WTC11 (cell line): ENCODE results near the gene SIT1. TPM values are rescaled to one million over a fixed set of nuclear protein-coding genes. Genes with fewer than 3 reads are reported as not detected.

Experiments
- ATAC-seq: fragments of 200-7000 bp; cut with Tn5 transposase; 2 replicates; pipeline ENCODE4 v1.10.0; 2021; ENCODE audit warnings: mild to moderate bottlenecking, moderate library complexity
- CTCF ChIA-PET: fragments of 300-600 bp; sonication (Branson Sonifier 250); formaldehyde crosslinking; loops from one replicate; lab custom pipeline; 2021; ENCODE audit warnings: antibody characterized with exemption; lab: Charles Lee
- POLR2A ChIA-PET: fragments of 350-600 bp; sonication (Branson Sonifier 250); formaldehyde crosslinking; loops from one replicate; lab custom pipeline; 2021; ENCODE audit warnings: antibody characterized with exemption; lab: Charles Lee
- DNase-seq: peaks from one replicate; pipeline ENCODE4 v3.0.0; 2021; ENCODE audit warnings: low spot score
- H3K27ac Mint-ChIP-seq: 2 replicates; pipeline ENCODE4 v1.8.0; 2021; ENCODE audit warnings: mixed read lengths
- H3K27me3 Mint-ChIP-seq: 2 replicates; pipeline ENCODE4 v1.8.0; 2021; ENCODE audit warnings: low read depth, mild to moderate bottlenecking, moderate library complexity, mixed read lengths
- H3K36me3 Mint-ChIP-seq: 2 replicates; pipeline ENCODE4 v1.8.0; 2021; ENCODE audit warnings: mixed read lengths
- H3K4me1 Mint-ChIP-seq: 2 replicates; pipeline ENCODE4 v1.8.0; 2022; ENCODE audit warnings: mixed read lengths
- H3K4me3 Mint-ChIP-seq: 2 replicates; pipeline ENCODE4 v1.8.0; 2021; ENCODE audit warnings: mild to moderate bottlenecking, moderate library complexity, mixed read lengths
- H3K9me3 Mint-ChIP-seq: 2 replicates; pipeline ENCODE4 v1.8.0; 2021; ENCODE audit warnings: mixed read lengths
- AFF4 ChIP-seq: sonication (generic); formaldehyde crosslinking; IDR thresholded peaks from 2 replicates; pipeline ENCODE4 v1.8.1; 2023; ENCODE audit warnings: mild to moderate bottlenecking, missing genetic modification reagents, borderline replicate concordance
- AR ChIP-seq: fragments of 250-450 bp; sonication (Bioruptor Pico); IDR thresholded peaks from 2 replicates; pipeline ENCODE4 v1.9.0; 2021; ENCODE audit warnings: mild to moderate bottlenecking
- ARID4B ChIP-seq: sonication (generic); formaldehyde crosslinking; IDR thresholded peaks from 2 replicates; pipeline ENCODE4 v1.8.0; 2023; ENCODE audit warnings: missing genetic modification reagents, mild to moderate bottlenecking, borderline replicate concordance
- CREM ChIP-seq: sonication (generic); formaldehyde crosslinking; IDR thresholded peaks from 2 replicates; pipeline ENCODE4 v1.8.1; 2022; ENCODE audit warnings: mild to moderate bottlenecking, missing genetic modification reagents, moderate library complexity
- E2F1 ChIP-seq: sonication (generic); formaldehyde crosslinking; IDR thresholded peaks from 2 replicates; pipeline ENCODE4 v1.8.0; 2022; ENCODE audit warnings: mild to moderate bottlenecking, missing genetic modification reagents
- E2F5 ChIP-seq: sonication (generic); formaldehyde crosslinking; IDR thresholded peaks from 2 replicates; pipeline ENCODE4 v1.8.1; 2022; ENCODE audit warnings: mild to moderate bottlenecking, moderate library complexity, missing genetic modification reagents
- FOXK1 ChIP-seq: sonication (generic); formaldehyde crosslinking; IDR thresholded peaks from 2 replicates; pipeline ENCODE4 v1.8.0; 2022; ENCODE audit warnings: mild to moderate bottlenecking, moderate library complexity, missing genetic modification reagents
- FOXP1 ChIP-seq: sonication (generic); formaldehyde crosslinking; IDR thresholded peaks from 2 replicates; pipeline ENCODE4 v1.8.0; 2022; ENCODE audit warnings: missing genetic modification reagents, mild to moderate bottlenecking, moderate library complexity, borderline replicate concordance
- NR1H2 ChIP-seq: sonication (generic); formaldehyde crosslinking; IDR thresholded peaks from 2 replicates; pipeline ENCODE4 v1.9.0; 2021; ENCODE audit warnings: mild to moderate bottlenecking, moderate library complexity, missing genetic modification reagents
- SMAD4 ChIP-seq: sonication (generic); formaldehyde crosslinking; IDR thresholded peaks from 2 replicates; pipeline ENCODE4 v1.8.0; 2022; ENCODE audit warnings: mild to moderate bottlenecking, missing genetic modification reagents
- SP1 ChIP-seq: sonication (generic); formaldehyde crosslinking; conservative IDR thresholded peaks from 2 replicates; pipeline ENCODE4 v1.8.1; 2022; ENCODE audit warnings: missing genetic modification reagents
- TCF7 ChIP-seq: sonication (generic); formaldehyde crosslinking; IDR thresholded peaks from 2 replicates; pipeline ENCODE4 v1.8.0; 2022; ENCODE audit warnings: mild to moderate bottlenecking, low read depth, missing genetic modification reagents, moderate library complexity
- ZMAT4 ChIP-seq: fragments of 250-450 bp; sonication (Bioruptor Pico); IDR thresholded peaks from 2 replicates; pipeline ENCODE4 v1.9.0; 2021; ENCODE audit warnings: mild to moderate bottlenecking
- ZNF138 ChIP-seq: sonication (generic); formaldehyde crosslinking; conservative IDR thresholded peaks from 2 replicates; pipeline ENCODE4 v1.8.1; 2022; ENCODE audit warnings: mild to moderate bottlenecking, moderate library complexity, missing genetic modification reagents
- ZNF423 ChIP-seq: fragments of 250-450 bp; sonication (Bioruptor Pico); IDR thresholded peaks from 2 replicates; pipeline ENCODE4 v2.1.2; 2022; ENCODE audit warnings: mild to moderate bottlenecking, moderate library complexity
- ZNF512 ChIP-seq: sonication (generic); formaldehyde crosslinking; IDR thresholded peaks from 2 replicates; pipeline ENCODE4 v1.8.1; 2022; ENCODE audit warnings: missing genetic modification reagents, borderline replicate concordance
- ZSCAN18 ChIP-seq: fragments of 250-450 bp; sonication (Bioruptor Pico); IDR thresholded peaks from 2 replicates; pipeline ENCODE4 v2.1.2; 2022; ENCODE audit warnings: mild to moderate bottlenecking, moderate library complexity
- total RNA-seq: library from RNA; stranded (reverse); gene quantifications from 3 replicates; pipeline ENCODE4 v1.2.3, GENCODE V29; 2021

The SIT1 gene
- total RNA-seq, 1 experiment from 2014 or later: 4.1 TPM

GRCh38 chr9:35628389-35628991, 22.2 kb downstream of the SIT1 start:
- Mint-ChIP-seq H3K4me3 (no peak overlapping the region), H3K9me3 (no peaks in the 10 kb centered on the region), H3K4me1 (no peaks in the 10 kb centered on the region), H3K36me3 (no peaks in the 10 kb centered on the region), H3K27me3 (peaks cover 4% of the 10 kb centered on the region), H3K27ac (no peak overlapping the region)
- POLR2A ChIA-PET: interaction anchor here (0.5 kb wide), 1 partner anchor 19 kb away, joined by 3 read pairs; no protein-coding TSS in a partner anchor
- CTCF ChIA-PET: interaction anchor here (0.7 to 5.3 kb wide), 10 partner anchors 11 to 163 kb away, joined by 3 to 17 read pairs (median 4); partner anchors contain the start of gene NPR2
- no peak for ATAC-seq
- DNase-seq: no peak
- TF ChIP-seq SP1: no peak
- TF ChIP-seq FOXK1 (CRISPR knock-in tag): no peak
- no peak for TF ChIP-seq NR1H2 (CRISPR knock-in tag)
- TF ChIP-seq AR (CRISPR knock-in tag): no peak
- TF ChIP-seq AFF4 (CRISPR knock-in tag): no peak
- TF ChIP-seq SMAD4 (CRISPR knock-in tag): no peak
- no peak for TF ChIP-seq E2F5 (CRISPR knock-in tag)
- TF ChIP-seq ARID4B (CRISPR knock-in tag): no peak
- no peak for TF ChIP-seq ZSCAN18
- no peak for TF ChIP-seq E2F1
- TF ChIP-seq ZNF423: no peak
- TF ChIP-seq CREM (CRISPR knock-in tag): no peak
- TF ChIP-seq ZMAT4 (CRISPR knock-in tag): no peak
- TF ChIP-seq ZNF512 (CRISPR knock-in tag): no peak
- TF ChIP-seq ZNF138 (CRISPR knock-in tag): no peak
- TF ChIP-seq FOXP1 (CRISPR knock-in tag): no peak
- no peak for TF ChIP-seq TCF7 (CRISPR knock-in tag)
